Large intestine (tissue), 3 donors: Measurements from ENCODE around the gene SLFN5. TPM values are rescaled to one million over a fixed set of nuclear protein-coding genes. Genes with fewer than 3 reads are reported as not detected.

Source experiments
- DNase-seq, 2 donors: peaks; one replicate each; pipeline versions ENCODE4 v3.0.0 to v3.0.0-alpha.2; 2013
- H3K27ac ChIP-seq: one replicate; pipeline ENCODE4 v1.5.1; 2013; ENCODE audit warnings: low read length
- H3K27me3 ChIP-seq: 2 replicates; pipeline ENCODE4 v1.6.1; 2013; ENCODE audit warnings: low read length; ENCODE audit not compliant: control insufficient read depth, insufficient read depth
- H3K36me3 ChIP-seq: 2 replicates; pipeline ENCODE4 v1.6.1; 2013; ENCODE audit warnings: low read length; ENCODE audit not compliant: control insufficient read depth, insufficient read depth
- H3K4me1 ChIP-seq: one replicate; pipeline ENCODE4 v1.6.1; 2013; ENCODE audit warnings: low read length; ENCODE audit not compliant: control insufficient read depth, insufficient read depth
- H3K4me3 ChIP-seq: one replicate; pipeline ENCODE4 v1.5.1; 2013; ENCODE audit warnings: low read length
- H3K9me3 ChIP-seq: one replicate; pipeline ENCODE4 v1.6.1; 2013; ENCODE audit warnings: mild to moderate bottlenecking, low read depth, low read length, moderate library complexity; ENCODE audit not compliant: control insufficient read depth
- WGBS: methylation state at CpG from one replicate; pipeline ENCODE4 v1.1.5; 2013; ENCODE audit warnings: low lambda C conversion rate; ENCODE audit not compliant: insufficient coverage; 5-methylcytosine and 5-hydroxymethylcytosine counted together
- polyA plus RNA-seq: library from polyadenylated mRNA; unstranded; fragments of 120-200 nt; gene quantifications from one replicate; pipeline ENCODE4 v1.2.1, GENCODE V29; 2013

The SLFN5 gene
- polyA plus RNA-seq, 1 donor: 4.7 TPM

DNA sequence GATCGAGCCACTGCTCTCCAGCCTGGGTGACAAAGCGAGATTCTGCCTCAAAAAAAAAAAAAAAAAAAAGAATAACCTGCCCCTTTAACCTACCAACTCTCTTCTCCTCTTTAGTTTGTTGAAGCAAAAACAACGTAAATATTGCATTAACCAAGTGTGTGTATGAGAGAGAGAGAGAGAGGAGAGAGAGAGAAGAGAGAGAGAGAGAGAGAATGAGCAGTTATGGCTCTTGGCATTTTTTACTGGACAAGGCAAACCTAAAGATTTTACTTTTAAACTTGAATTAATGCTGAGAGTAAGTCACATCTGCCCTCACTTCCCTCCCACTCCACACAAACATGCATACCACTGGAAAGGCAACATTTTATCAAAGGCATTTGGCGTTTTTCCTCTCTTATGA lies 3.0 kb upstream of the SLFN5 start:
- Histone ChIP-seq H3K27ac (no peak overlapping the region), H3K4me3 (no peak overlapping the region), H3K36me3 (no peaks in the 10 kb centered on the region), H3K4me1 (peaks cover 6% of the 10 kb centered on the region), H3K27me3 (peaks cover 8% of the 10 kb centered on the region), H3K9me3 (no peaks in the 10 kb centered on the region)
- no CpG with 5 or more reads among the region's 4 CpGs for WGBS
- DNase-seq: no peak

- H3K4me1 ChIP-seq: peaks cover 6% of the 10 kb centered on the region
- no peak for DNase-seq
- no CpG with 5 or more reads among the region's 8 CpGs for WGBS
- H3K9me3 ChIP-seq: no peaks in the 10 kb centered on the region
- H3K4me3 ChIP-seq: no peak overlapping the region
- no peak overlapping the region for H3K27ac ChIP-seq
- peaks cover 6% of the 10 kb centered on the region for H3K27me3 ChIP-seq
- H3K36me3 ChIP-seq: no peaks in the 10 kb centered on the region
These were observed 2.0 kb upstream of the SLFN5 start for GRCh38 chr17:35240861-35241260.

DNA sequence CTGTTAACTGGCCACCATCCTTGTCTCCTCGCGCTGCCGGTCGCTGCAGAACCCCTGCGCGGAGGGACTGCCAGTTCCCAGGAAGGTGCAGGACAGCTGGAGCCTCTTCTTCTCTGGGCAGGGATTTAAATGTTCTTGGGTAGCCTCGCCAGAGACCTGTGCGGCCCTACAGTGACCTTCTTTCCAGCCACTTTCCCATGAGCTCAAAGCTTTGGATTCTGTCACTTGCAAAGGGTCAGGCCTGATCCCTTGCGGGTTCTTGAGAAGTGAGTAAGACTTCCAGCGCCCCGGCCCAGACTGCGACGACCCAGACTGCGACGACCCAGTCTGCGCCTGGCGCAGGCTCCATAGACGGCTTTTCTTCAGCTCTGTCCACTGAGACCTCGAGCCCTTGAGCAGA lies 1.4 kb upstream of the SLFN5 start:
- no peak for DNase-seq
- Histone ChIP-seq H3K36me3 (no peaks in the 10 kb centered on the region), H3K4me3 (peak overlapping the region; percentile 84), H3K4me1 (peaks cover 6% of the 10 kb centered on the region), H3K27me3 (peaks cover 6% of the 10 kb centered on the region), H3K27ac (no peak overlapping the region), H3K9me3 (no peaks in the 10 kb centered on the region)
- whole genome bisulfite sequencing: no CpG with 5 or more reads among the region's 19 CpGs

GRCh38 chr17:35242158-35242804 lies 591 bp upstream of the SLFN5 start:
- H3K36me3 ChIP-seq: no peaks in the 10 kb centered on the region
- DNase-seq: peak; percentile 64 to 84
- H3K4me3 ChIP-seq: peak overlapping the region; percentile 84
- H3K27ac ChIP-seq: peak overlapping the region; percentile 65
- WGBS: 0% methylated on average over 1 of the region's 43 CpGs
- peaks cover 6% of the 10 kb centered on the region for H3K27me3 ChIP-seq
- H3K4me1 ChIP-seq: peaks cover 6% of the 10 kb centered on the region
- no peaks in the 10 kb centered on the region for H3K9me3 ChIP-seq

DNA sequence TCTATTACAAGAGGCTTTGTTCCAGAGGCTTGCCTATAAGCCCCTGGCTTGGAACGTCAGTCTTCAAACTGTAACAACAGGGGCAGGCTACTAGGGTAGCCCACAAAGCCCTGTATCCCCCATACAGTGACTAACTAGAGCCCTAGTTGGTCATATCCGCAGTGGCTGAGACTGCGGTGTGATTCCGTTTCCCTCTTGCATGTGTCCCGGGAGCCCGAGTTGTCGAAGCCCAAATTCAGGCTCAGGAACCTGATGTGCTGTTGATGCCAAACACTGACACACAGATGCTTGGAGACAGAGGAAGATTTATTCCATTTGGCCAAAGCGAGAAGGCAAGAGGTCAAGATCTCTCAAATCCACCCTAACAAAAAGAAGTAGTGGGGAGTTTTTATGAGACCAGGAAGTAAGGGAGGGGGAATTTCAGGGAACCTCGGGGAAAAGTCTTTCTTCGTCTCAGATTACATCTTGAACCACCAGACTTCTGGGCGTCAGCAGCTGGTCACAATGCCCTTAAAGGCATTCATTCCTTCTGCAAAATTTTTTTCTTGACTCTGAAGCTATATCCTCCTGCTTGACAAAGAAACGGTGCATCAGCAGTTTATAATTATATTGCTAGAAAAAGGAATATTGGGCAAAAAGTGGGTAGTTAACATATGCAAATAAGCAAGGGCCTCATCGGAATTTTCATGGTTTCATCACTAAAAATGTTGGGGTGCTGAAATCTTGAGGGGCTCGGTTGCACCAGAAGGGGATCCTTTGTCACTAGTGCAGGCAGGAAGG lies 879 bp downstream of the SLFN5 start:
- H3K27ac ChIP-seq: peak overlapping the region; percentile 65
- peak overlapping the region; percentile 84 for H3K4me3 ChIP-seq
- H3K4me1 ChIP-seq: peaks cover 6% of the 10 kb centered on the region
- WGBS: 0% methylated on average over 1 of the region's 14 CpGs
- DNase-seq: peak; percentile 14 to 43
- peaks cover 6% of the 10 kb centered on the region for H3K27me3 ChIP-seq
- no peaks in the 10 kb centered on the region for H3K36me3 ChIP-seq
- H3K9me3 ChIP-seq: no peaks in the 10 kb centered on the region

- Histone ChIP-seq H3K4me1 (peaks cover 6% of the 10 kb centered on the region), H3K27ac (peak overlapping the region; percentile 12), H3K36me3 (no peaks in the 10 kb centered on the region), H3K27me3 (peaks cover 6% of the 10 kb centered on the region), H3K4me3 (peak overlapping the region; percentile 84), H3K9me3 (no peaks in the 10 kb centered on the region)
- peak; percentile 11 to 26 for DNase-seq
- no CpG with 5 or more reads among the region's 13 CpGs for WGBS
These were observed 1.7 kb downstream of the SLFN5 start for GRCh38 chr17:35244341-35245195.

GRCh38 chr17:35245196-35245486 lies 2.3 kb downstream of the SLFN5 start:
- Histone ChIP-seq H3K27me3 (peaks cover 6% of the 10 kb centered on the region), H3K4me3 (no peak overlapping the region), H3K36me3 (no peaks in the 10 kb centered on the region), H3K4me1 (peaks cover 6% of the 10 kb centered on the region), H3K9me3 (no peaks in the 10 kb centered on the region), H3K27ac (no peak overlapping the region)
- no CpG with 5 or more reads among the region's 1 CpG for WGBS
- DNase-seq: no peak

- no peaks in the 10 kb centered on the region for H3K9me3 ChIP-seq
- no peak for DNase-seq
- no peaks in the 10 kb centered on the region for H3K36me3 ChIP-seq
- H3K4me3 ChIP-seq: no peak overlapping the region
- H3K27ac ChIP-seq: no peak overlapping the region
- H3K4me1 ChIP-seq: no peaks in the 10 kb centered on the region
- 100% methylated on average over 1 of the region's 2 CpGs for WGBS
- no peaks in the 10 kb centered on the region for H3K27me3 ChIP-seq
These were observed 9.8 kb downstream of the SLFN5 start for GRCh38 chr17:35252651-35253050.

DNA sequence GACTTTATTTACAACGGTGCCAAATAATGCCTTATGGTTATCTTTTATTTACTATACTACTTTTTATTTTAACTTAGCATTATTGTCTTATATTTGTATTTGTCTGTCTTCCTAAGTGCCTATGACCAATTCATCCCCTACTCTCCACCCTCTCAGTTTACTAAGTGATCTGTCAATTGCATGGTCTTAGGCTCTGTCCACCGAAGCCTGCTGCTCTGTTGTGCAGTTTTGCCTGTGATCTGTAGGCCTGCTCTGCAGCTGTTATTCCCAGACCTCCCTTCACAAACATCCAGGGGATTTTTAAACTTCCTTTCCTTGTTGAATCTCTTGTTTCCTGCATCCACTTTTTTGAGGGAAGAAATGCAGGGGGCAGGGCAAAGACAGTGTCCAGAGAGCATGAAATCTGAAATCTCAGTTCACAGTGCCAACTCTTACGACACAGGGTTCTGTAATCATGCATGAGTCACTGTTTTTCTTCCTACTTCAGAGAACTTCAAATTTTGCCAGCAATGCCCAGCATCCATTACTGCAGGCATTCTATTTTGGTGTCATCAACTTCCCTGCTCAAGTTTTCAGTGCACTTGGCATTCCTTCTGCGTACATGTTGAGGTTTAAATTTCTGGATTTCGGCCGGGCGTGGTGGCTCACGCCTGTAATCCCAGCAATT lies 11.4 kb downstream of the SLFN5 start:
- Histone ChIP-seq H3K4me1 (no peaks in the 10 kb centered on the region), H3K27ac (no peak overlapping the region), H3K27me3 (no peaks in the 10 kb centered on the region), H3K36me3 (no peaks in the 10 kb centered on the region), H3K9me3 (no peaks in the 10 kb centered on the region), H3K4me3 (no peak overlapping the region)
- 83% methylated on average over 1 of the region's 8 CpGs for WGBS
- peak; percentile 19 to 28 for DNase-seq

DNA sequence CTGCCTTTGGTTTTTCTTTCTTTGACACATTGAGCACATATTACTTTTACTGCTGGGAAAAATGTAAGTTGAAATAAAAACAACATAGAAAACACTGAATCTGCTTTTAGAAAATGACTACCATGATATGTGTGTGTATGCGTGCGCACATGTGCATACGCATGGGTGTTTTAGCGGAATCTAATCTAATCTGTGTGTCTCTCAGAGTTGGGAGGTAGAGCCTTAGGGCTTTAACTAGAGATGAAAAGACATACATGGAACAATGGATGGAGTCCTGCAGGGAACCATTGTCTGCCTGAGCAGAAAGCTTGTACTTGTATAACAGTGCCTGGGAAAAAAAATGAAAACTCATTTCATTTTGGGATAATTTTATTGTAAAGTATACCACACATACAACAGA lies 12.4 kb downstream of the SLFN5 start:
- H3K4me3 ChIP-seq: no peak overlapping the region
- H3K4me1 ChIP-seq: no peaks in the 10 kb centered on the region
- H3K9me3 ChIP-seq: no peaks in the 10 kb centered on the region
- H3K27me3 ChIP-seq: no peaks in the 10 kb centered on the region
- H3K27ac ChIP-seq: no peak overlapping the region
- DNase-seq: no peak
- no peaks in the 10 kb centered on the region for H3K36me3 ChIP-seq
- WGBS: no CpG with 5 or more reads among the region's 4 CpGs
